ENCODE results near the gene C1orf116. TPM values are rescaled to one million over a fixed set of nuclear protein-coding genes. Genes with fewer than 3 reads are reported as not detected.

C1orf116 gene
- not detected for polyA plus RNA-seq (2013, experiment 1 of 2; ENCODE audit: insufficient read length)
- polyA plus RNA-seq (2013, experiment 2 of 2; ENCODE audit: insufficient read length), result not detected

DNA sequence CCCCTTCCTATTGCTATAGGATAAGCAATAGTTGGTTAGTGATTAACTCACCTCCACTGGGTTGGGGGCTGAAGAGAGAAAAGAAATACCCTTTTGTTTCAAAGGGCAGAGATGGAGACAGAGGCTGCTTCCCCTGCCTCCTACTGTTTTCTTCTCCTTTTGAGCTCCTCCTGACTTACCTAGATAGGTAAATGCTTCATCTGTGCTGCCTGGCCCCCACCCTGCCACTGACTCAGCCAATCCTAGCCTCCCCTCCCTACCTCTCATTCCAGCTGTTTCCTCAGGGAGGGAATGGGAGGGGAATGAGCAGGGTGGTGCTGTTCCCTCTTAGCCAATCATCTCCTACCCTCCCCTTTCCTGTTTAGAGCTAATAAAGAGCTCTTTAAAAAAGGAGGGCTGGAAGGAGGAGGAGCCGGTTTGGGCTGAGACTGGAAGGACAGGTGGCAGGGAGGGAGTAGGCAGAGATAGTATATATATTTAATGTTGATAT, at the start of gene C1orf116:
TSS of gene C1orf116 (minus strand) at position 229 of the 490 bp plus-strand sequence. CDS start 5,158 bp downstream, outside the sequence.
- DNase-seq, result no peak

DNA sequence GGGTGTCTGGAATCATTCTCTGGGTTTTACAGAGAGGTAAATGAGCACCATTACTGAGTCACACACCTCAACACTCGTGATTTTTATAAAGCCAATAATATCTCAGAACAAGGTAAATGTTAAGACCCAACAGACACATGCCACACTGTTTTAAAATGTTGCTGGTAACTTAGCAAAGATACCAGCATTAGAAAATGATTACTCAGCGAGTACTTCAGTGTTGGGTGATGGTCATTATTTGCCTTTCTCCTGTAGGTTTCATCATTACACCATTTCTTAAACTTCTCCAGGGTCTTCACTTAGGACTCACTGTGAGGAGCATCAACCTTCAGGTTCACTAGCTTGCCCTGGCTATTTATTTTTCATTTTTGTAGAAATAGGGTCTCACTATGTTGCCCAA, 49.2 kb upstream of the C1orf116 start:
- no peak for DNase-seq

DNA sequence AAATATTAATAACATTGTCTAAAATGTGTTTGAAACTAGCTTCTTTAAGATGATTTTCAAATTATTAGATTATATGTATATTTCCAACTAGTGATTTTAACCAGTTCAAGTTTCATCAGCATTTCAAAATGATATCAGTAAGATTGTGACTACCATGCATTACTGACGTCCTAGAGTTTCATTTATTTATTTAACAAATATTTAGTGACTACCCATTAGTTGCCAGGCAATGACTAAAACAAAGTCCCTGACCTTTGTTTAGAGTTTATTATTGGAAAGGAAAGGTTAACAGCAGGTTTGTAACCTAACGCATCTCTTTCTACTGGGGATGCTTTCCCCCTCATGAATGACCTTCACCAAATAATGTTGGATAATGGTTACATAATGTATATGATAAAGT, 48.5 kb upstream of the C1orf116 start:
- DNase-seq, result no peak

DNA sequence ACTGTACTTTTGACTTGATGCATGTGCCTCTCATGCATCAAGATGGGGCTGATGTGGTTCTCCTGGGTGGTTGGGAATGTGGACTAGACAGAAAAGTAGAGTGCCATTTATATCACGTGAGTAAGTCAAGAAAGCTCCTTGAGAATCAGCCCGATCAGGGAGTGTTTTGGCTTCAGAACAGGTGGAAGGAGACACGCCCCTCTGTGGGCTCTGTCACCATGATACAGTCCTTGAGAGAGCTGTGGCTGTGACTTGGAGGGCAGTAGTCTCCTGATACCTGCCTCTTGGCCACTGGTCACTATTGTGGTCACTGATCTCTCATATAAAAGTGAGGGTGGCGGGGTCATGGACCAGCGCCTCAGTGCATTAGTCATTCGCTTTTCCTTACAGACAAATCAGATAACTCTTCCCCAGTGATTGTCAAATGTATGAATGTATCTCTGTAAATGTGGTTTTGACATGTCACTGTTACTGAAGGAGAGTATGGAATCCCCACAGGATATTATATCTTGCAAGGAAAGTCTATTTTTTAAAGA, 47.2 kb upstream of the C1orf116 start:
- no peak for DNase-seq

DNA sequence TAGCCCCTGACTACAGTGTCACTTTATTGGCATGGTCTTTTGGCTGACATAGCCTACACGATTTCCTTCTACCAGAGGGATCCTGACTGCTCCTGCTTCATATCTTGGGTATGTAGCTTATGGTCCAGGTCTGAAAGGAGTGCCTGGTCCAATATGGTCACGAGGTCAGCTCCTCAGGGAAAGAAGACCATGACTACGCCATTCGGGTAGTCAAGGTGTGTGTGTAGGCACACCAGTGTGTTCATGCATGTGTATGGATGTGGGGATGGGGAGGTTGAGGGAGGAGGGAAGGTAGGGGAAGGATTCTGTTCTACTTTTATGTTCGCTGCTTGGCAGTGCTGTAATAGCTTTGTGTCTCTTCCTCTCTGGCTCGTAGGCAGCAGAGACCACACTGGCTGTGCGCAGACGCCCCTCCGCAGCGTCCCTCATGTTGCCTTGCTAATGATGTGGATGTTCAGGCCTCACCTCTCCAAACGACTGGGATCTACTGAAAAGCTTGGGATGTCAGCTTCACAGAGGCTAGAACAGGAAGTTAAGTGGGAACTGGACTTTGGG, 46.1 kb upstream of the C1orf116 start:
- DNase-seq, result no peak

DNA sequence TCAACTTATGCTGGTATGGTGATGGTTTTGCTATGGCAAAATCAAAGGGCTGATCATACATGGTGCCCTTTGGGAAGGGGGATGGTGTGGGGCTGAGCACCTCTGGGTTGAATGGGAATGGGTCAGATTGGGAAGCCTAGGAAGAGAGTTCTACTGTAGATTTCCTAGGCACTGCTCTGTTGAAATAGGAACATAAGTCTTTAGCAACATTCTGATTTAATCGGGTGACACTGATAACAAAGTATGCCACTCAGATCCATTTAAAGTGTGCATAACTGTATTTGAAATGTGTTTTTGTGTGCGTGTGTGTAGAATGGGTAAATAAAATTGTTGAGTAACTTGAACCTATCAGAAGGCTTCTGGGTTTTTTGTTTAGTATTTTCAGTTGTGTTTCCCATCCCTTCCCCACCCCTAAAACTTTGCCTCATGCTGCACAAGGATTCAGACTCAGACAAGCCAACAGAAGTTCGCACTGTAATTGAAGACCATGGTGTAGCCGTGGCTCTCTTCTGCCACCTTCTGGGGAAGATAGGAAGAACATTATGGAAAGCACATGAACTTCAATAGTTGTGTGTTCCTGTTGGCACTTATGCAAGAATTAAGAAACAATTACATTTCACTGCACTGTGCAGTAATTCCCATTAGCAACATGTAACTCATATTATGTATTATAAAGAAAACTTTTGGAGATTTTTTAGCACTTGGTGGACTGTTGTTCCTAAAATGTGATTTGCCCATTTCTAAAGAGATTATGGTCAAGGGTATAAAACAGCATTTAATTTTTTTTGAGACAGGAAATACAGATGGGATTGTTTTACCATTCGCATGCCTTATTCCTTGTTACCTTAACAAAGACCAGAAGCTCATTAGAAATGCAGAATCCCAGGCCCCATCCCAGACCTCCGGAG, 45.2 kb upstream of the C1orf116 start:
- DNase-seq, result peak; percentile 70

DNA sequence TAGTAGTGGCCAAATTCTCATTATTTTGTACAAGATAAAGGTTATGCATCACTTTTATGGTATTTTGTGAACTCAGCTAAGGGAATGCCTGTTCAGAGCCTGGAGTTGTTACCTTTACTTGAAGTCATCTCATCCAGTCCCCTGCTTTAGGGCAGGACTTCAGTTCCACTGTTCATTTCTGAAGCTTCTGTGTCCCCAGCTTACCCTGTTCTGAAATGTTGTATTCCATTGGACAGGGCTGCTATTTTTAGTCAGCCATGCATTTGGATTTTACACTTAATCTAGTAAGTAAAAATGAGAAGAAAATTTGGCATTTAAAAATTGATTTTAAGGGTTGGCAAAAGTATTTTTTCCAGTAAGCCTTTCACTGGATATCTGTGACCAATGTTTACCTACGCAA, 44.5 kb upstream of the C1orf116 start:
- DNase-seq, result no peak

DNA sequence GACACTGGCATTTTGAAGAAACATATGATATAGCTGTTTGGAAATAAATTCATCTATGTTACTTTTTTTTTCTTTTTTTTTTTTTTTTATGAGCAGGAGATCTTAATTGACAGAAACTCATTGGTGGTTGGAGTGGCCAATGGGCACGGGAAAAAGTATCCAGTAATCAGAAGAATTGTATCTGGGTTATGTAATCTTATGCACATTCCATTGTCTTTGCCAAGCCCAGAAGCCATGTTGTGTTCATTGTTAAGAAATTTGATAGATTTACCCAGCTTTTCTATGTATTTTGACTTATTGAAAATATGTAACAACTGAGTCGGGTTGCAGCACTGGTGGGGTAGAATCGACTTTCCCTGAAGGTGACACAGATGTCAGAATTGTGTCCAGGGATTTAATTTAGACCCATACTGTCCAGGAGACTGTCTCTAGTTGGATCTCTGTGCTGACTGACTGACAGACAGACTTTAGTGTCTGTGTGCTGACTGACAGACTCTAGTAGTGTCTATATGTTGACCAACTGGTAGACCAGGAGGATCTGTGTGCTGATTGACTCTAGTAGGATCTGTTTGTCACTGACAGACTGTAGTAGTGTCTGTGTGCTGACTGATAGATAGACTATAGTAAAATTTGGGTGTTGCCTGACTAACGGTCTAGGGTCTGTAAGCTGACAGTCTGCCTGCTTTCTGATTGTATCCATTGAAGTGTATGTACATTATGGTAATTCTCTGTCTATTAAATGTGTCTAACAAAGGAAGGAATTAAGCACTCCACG, 43.8 kb upstream of the C1orf116 start:
- DNase-seq, result no peak

DNA sequence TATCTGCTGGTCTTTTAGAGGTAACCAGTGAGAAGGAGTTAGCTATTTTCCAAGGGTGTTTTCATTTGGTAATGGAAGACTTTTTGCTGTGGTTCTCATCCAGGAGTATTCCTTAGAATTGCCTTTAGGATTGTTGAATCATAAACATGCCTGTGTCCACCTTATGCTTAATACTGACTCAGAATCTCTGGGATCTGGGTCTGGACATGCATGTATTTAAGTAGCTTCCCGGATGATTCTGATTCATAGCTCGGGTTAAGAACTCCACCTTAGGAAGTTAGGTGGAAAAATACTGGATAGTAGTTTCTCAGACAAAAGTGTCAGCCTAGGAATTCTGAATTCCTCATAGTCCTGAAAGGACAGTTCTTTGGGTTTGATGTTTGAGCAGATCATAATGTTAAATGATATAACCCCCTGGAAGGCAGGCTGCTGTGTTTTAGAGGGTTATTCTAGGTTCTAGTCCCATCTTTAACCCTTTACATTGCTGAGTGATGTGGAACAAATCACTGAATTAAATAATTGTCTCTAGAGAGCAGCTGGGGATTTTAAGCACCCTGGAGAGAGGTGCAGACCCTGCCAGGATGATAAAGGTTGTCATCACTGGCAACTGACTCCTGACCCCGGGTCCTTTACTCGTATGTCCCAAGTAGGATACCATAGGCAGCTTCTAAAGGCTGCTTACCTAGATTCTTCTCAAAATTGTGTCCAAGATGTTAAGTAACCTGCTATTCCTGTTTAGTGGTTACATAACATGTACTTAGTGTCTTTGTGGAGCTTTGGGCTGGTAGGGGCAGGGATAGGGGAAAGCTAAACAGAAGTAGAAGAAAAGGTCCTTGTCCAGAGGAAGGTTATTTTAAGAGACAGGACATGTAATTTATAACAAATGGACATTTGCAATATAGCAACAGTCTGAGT, 41.6 kb upstream of the C1orf116 start:
- no peak for DNase-seq

DNA sequence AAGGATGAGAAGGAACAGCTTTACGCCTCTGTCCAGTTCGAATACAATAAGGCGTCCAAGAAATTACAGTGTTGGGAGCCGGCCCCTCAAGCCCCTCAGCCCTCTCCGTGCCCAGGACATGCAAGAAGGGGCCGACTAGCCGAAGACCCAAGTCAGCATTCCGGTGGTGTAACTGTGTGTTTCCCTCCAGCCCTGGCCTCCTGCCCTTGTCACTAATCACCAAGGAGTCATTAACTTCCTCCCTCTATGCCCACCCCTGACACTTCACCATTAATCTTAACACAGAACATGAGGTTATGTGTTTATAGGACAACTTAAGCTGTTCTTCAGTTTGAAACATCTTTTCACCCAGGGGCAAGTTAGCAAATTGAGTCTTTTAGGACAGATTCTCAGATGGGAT, 39.7 kb upstream of the C1orf116 start:
- no peak for DNase-seq

DNA sequence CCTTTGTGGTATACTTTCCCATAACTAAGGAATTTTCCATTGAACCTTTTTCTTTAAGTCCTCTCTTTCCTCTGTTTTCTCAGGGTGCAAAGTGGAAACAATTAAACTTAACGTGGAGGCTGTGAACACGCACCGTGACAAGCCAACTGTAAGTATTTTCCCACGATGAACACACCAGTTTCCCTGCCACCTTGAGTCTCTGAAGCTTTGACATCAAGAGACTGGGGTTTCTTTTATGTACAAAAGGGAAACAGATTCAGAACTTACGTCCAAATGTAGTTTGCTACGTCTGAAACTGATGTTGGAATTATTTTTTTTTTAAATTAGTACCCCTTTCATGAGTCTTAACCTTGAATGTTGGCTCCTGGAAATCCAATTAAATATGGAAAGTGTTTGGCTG, 38.9 kb upstream of the C1orf116 start:
- no peak for DNase-seq

DNA sequence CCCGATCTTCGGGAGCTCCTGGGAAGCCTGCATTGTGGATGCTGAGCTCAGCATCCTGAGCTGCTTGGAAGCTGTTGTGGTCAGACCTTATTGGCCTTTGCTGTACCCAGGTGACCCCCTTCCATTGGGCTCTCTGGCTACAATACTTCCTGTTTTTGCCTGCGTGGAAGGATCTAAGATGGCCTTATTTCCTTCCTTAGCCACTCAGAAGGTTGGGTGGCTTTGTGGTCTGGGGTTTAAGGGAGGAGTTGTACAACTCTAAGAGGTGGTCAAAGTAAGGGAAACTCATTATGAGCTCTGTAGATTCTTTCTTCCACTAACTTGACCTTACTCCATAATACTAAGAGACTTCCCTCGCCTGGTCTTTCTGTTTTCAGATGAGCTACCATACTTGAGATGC, 38.3 kb upstream of the C1orf116 start:
- DNase-seq, result no peak

DNA sequence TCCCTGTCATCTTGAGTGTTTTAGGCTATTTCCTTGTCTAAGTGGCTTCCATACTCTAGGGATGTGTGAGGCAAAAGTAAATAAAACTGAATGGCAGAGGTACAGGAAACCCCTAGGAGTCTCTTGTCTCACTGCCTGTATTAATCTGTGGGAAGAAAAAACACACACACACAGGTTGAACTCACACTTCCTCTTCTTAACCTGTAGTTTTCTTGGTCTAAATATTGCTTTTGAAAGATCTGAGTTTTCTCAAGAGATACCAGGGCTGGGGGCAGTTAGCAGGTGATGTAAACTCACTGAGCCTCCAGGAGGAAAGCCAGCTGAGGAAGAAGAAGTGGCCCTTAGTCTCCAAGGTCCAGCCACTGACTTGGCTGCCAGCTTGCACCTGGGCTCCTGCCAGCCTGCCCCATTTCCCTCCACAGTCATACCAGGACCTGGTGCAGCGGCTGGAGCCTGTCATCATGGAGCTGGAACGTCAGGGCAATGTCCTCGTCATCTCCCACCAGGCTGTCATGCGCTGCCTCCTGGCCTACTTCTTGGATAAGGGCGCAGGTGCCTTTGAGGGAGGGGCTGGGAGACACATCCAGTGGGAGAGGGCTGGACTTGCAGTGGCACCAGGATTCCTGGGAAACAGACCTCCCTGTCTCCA, 37.4 kb upstream of the C1orf116 start:
- no peak for DNase-seq

DNA sequence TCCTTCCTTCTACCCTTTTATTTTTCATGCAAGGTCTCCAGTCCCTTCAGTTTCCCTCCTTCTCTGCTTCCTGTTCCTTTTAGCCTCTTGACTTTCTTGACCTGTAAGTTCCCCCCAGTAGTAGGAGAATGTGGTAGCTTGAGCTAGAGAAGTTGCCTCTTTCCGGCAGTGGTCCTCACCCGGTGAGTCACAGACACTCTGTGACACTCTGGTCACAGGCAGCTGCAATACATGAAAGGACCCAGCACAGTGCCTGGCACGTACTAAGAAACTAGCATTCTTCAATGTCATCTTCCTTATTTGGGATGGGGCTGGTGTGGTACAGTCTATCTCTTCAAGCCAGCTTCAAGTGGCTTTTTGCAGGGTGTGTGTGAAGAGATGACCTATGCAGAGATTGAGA, 36.5 kb upstream of the C1orf116 start:
- no peak for DNase-seq

DNA sequence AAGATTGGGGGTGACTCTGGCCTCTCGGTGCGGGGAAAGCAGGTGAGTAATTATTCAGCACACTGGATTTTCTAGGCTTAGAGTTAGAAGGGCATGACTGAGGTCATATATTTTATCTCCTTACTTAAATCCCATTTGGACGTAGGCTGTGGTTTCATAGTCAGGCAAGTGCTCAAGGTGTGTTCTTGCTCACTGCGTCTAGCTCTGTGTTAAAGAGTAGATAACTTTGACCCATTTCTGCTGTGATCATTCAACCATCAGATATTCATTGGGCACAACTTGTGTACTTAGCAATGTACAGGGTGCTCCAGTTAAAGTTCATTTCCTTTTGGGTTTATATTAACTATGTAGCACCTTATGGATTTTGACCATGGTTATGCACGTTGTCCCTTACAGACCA, 35.1 kb upstream of the C1orf116 start:
- DNase-seq, result no peak

DNA sequence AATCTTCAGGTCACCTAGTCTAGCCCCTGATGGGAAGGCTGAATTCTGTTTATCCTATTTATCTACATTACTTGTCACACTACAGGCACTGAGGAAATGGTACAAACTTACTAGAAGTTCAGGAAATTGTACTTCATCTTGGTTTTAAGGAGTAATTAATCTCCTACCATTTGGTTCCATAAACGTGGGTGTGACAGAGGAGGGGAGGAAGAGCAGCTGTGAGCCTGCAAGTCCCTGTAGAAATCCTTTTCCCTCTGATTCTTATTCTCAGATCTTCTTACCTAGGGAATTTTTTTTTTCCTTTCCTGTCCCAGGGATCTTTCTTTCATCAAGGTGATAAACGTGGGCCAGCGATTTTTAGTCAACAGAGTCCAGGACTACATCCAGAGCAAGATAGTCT, 34.6 kb upstream of the C1orf116 start:
- no peak for DNase-seq

DNA sequence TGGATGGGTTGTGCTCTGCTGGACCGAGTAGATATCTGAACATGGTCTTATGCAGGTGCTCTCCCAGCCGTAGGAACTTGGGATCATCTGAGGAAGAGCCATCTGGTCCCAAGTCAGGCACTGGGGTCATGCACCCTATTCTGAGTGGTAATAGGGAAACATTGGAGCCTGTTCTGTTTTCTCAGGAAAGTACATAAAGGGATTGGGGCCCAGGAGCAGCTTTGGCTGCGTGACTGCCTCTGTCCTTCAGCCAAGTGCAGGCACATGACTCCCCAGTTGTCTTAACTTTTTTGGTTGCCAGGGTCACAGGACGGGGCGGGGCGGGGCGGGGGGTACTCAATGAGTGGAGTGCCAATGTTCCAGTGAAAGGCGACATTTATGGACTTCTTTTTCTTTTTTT, 32.0 kb upstream of the C1orf116 start:
- no peak for DNase-seq

DNA sequence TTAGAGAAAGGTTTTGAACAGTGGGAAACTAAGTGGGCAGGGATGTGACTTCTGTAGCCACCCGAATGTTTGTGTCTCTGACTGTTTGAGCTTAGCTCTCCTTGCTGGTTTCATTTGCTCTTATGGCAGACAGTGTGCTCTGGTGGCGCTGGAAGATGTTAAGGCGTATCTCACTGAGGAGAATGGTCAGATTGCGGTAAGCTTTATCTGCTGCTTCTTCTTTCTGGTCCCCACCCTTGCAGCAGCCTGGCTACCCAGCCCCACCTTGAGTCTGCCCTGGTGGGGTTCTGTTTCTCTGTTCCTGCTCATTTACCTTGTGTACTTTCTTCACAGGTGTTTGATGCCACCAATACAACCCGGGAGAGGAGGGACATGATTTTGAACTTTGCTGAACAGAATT, 30.5 kb upstream of the C1orf116 start:
- no peak for DNase-seq

DNA sequence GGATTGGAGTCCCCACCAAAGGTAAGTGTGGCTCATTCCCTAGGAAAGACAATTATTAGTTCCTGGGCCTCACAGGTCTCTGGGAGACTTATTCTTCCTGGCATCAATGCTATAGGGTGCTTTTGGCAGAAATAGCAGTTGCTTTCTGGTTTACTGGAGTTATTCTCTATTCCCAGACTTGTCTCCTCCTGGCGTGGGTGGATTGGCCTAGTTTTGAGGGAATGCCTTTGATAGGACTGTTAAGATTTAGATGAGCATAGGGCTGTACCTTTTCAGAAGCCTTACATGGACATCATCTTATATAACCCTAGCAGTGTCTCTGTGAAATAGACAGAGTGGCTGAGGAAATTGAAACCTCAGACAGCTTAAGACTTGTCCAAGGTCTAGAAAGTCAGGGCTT, 29.5 kb upstream of the C1orf116 start:
- DNase-seq, result no peak

DNA sequence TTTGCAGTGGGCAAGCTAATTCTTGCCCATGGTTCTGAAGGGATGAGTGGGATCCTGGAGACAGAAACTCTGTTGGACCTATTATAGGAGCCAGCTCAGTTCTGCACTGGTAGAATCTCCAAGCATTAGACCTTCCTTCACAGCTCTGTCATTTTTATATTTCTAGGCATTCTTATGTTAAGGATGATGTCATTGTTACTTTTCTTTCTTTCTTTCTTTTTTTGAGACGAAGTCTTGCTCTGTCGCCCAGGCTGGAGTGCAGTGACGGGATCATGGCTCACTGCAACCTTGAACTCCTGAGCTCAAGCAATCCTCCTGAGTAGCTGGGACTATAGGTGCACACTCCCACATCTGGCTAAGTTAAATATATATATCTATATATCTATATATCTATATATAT, 28.0 kb upstream of the C1orf116 start:
- DNase-seq, result no peak

DNA sequence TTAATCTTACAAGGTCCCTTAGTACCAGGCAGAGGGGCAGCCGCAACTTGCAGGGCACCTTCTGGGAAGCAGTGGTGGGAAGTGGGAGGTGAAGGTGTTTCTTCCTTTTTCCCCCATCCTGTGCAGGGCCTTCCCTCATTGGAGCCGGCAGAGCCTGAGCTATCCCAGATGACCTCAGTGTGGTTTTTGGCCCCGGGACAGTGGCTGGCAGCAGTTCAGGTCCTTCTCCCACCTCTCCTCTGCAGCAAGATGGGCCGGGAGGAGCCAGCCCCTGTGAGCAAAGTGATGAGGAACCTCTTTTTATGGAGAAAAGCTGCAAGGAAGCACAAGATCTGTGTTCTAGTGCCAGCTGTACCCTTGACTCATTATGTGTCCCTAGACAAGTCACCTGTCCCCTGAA, 27.3 kb upstream of the C1orf116 start:
- DNase-seq, result no peak
